C4-2B (cell line): Measurements from ENCODE around the gene DNER.

Source experiments
- CTCF ChIP-seq: fragments of 450-650 bp; conservative IDR thresholded peaks from 2 replicates; pipeline ENCODE4 v1.5.1; 2017; ENCODE audit warnings: mild to moderate bottlenecking
- ZFX ChIP-seq: fragments of 450-650 bp; IDR thresholded peaks from 2 replicates; pipeline ENCODE4 v1.6.1; 2017

GRCh38 chr2:229363185-229363814, 351.1 kb downstream of the DNER start:
- TF ChIP-seq CTCF = no peak
- TF ChIP-seq ZFX = no peak
